HEK293T (cell line): Measurements from ENCODE around the gene FTO.
"Not testable (repeated sequence)": the region's sequence is repeated elsewhere in the genome, so short reads cannot be mapped to it uniquely, and the experiment has no call there.

Experiments used
- ARNT ChIP-seq: fragments of 450-650 bp; IDR thresholded peaks from 2 replicates; pipeline ENCODE4 v1.6.1; 2017; ENCODE audit warnings: mild to moderate bottlenecking
- FOXK2 ChIP-seq: fragments of 450-650 bp; IDR thresholded peaks from 2 replicates; pipeline ENCODE4 v1.6.1; 2016; ENCODE audit warnings: mild to moderate bottlenecking
- L3MBTL2 ChIP-seq: fragments of 450-650 bp; conservative IDR thresholded peaks from 2 replicates; pipeline ENCODE4 v1.6.1; 2016; ENCODE audit warnings: mild to moderate bottlenecking
- SP1 ChIP-seq: fragments of 450-650 bp; IDR thresholded peaks from 2 replicates; pipeline ENCODE4 v1.6.1; 2017
- SUZ12 ChIP-seq: fragments of 450-650 bp; IDR thresholded peaks from 2 replicates; pipeline ENCODE4 v1.6.1; 2016; ENCODE audit warnings: mild to moderate bottlenecking
- ZNF384 ChIP-seq: fragments of 450-650 bp; IDR thresholded peaks from 2 replicates; pipeline ENCODE4 v1.6.1; 2016

- not testable (repeated sequence) for TF ChIP-seq SP1, L3MBTL2, ARNT, ZNF384, FOXK2, SUZ12
These were observed 186.9 kb downstream of the FTO start for GRCh38 chr16:53890877-53891276.
